Panc1 (cell line): ENCODE results near the gene RHBDL1. TPM values are rescaled to one million over a fixed set of nuclear protein-coding genes. Genes with fewer than 3 reads are reported as not detected.

Source experiments
- ATAC-seq: fragments of 200-7000 bp; cut with Tn5 transposase; 2 replicates; pipeline ENCODE4 v1.9.1; 2020; ENCODE audit warnings: mild to moderate bottlenecking, moderate library complexity
- BruUV-seq: library from RNA; stranded (reverse); fragments of 400-500 nt; replicated peaks from 2 replicates; lab custom pipeline; 2021; lab: Mats Ljungman, UMichigan
- CTCF ChIA-PET: fragments of 300-600 bp; sonication (Branson Sonifier 250); formaldehyde crosslinking; loops from one replicate; lab custom pipeline; 2022; ENCODE audit warnings: antibody characterized with exemption; lab: Charles Lee
- POLR2A ChIA-PET: fragments of 300-600 bp; sonication (Branson Sonifier 250); formaldehyde crosslinking; loops from one replicate; lab custom pipeline; 2022; ENCODE audit warnings: antibody characterized with exemption; lab: Charles Lee
- DNase-seq: peaks from one replicate; pipeline ENCODE4 v3.0.0-alpha.2; 2010; ENCODE audit warnings: low read depth, low spot score
- H3K27ac ChIP-seq: 2 replicates; pipeline ENCODE4 v1.5.1; 2011; ENCODE audit warnings: mild to moderate bottlenecking, low read length, inconsistent platforms
- H3K27me3 ChIP-seq: fragments of 200-500 bp; sonication (Bioruptor generic); 2 replicates; pipeline ENCODE4 v1.6.0; 2014; ENCODE audit warnings: low read length, inconsistent platforms; ENCODE audit not compliant: control insufficient read depth, insufficient read depth
- H3K36me3 ChIP-seq: fragments of 200-500 bp; sonication (Bioruptor generic); 2 replicates; pipeline ENCODE4 v1.5.1; 2014; ENCODE audit warnings: inconsistent platforms, mild to moderate bottlenecking, low read length, moderate library complexity; ENCODE audit not compliant: control insufficient read depth, insufficient read depth
- H3K4me1 ChIP-seq: 2 replicates; pipeline ENCODE4 v1.5.1; 2011; ENCODE audit warnings: inconsistent platforms, mild to moderate bottlenecking, low read length, moderate library complexity; ENCODE audit not compliant: control insufficient read depth, insufficient read depth
- H3K4me3 ChIP-seq, 2 experiments: 2 replicates each; pipeline ENCODE4 v1.5.1; 2011 to 2012; ENCODE audit warnings: low read depth in 2 of 2, low read length in 2 of 2, mild to moderate bottlenecking in 2 of 2, inconsistent platforms in 1 of 2, moderate library complexity in 1 of 2
- H3K9me3 ChIP-seq: fragments of 200-500 bp; sonication (Bioruptor generic); 2 replicates; pipeline ENCODE4 v1.5.1; 2014; ENCODE audit warnings: low read depth, mild to moderate bottlenecking, inconsistent platforms, low read length, moderate library complexity; ENCODE audit not compliant: control insufficient read depth, insufficient read depth
- CTCF ChIP-seq: fragments of 450-650 bp; IDR thresholded peaks from 2 replicates; pipeline ENCODE4 v1.5.1; 2017; ENCODE audit warnings: mild to moderate bottlenecking
- POLR2AphosphoS5 ChIP-seq: IDR thresholded peaks from 2 replicates; pipeline ENCODE4 v1.6.1; 2012; ENCODE audit warnings: mild to moderate bottlenecking, low read depth, low read length, moderate library complexity
- REST ChIP-seq, 2 experiments: IDR thresholded peaks; 2 replicates each; pipeline ENCODE4 v1.6.1; 2011 to 2012; ENCODE audit warnings: low read depth in 2 of 2, control low read depth in 1 of 2, low read length in 1 of 2, mild to moderate bottlenecking in 1 of 2, moderate library complexity in 1 of 2; ENCODE audit not compliant: insufficient read depth in 1 of 2
- SIN3A ChIP-seq: IDR thresholded peaks from 2 replicates; pipeline ENCODE4 v1.6.1; 2012; ENCODE audit warnings: low read depth, mild to moderate bottlenecking, low read length, moderate library complexity, borderline replicate concordance; ENCODE audit not compliant: insufficient read depth
- TCF7L2 ChIP-seq: IDR thresholded peaks from 2 replicates; pipeline ENCODE4 v1.6.1; 2011; ENCODE audit warnings: mild to moderate bottlenecking, low read depth, low read length, inconsistent platforms
- in situ Hi-C: cut with HindIII; loops from 2 replicates; pipeline ENCODE4 v1.10.0; 2016; ENCODE audit warnings: low sequenced_read_pairs, low pct_unique_long_range_greater_than_20kb
- intact Hi-C: fragments of 100-400 bp; cut with micrococcal nuclease; formaldehyde crosslinking; loops from one replicate; pipeline ENCODE4 v1.10.0; 2022; ENCODE audit not compliant: unreplicated experiment
- total RNA-seq: library from RNA; stranded (reverse); gene quantifications from one replicate; pipeline ENCODE4 v1.2.1, GENCODE V29; 2021; ENCODE audit not compliant: unreplicated experiment

The RHBDL1 gene
- total RNA-seq, 1 experiment from 2014 or later, result 6.6 TPM

- intact Hi-C loops, result no loop called here
- no peaks in the 10 kb centered on the region for H3K27me3 ChIP-seq
- no peaks in the 10 kb centered on the region; the same call in 1 of the 2 replicates for H3K36me3 ChIP-seq
- H3K4me3 ChIP-seq, result peak within 1 kb of the TSS; percentile 72 to 77
- POLR2A ChIA-PET, result interaction anchor here (0.6 to 1.2 kb wide), 2 partner anchors 9 to 285 kb away, joined by 5 to 8 read pairs; no protein-coding TSS in a partner anchor
- ATAC-seq, result peak; percentile 70
- H3K4me1 ChIP-seq, result peaks cover 45% of the 10 kb centered on the region
- no peak for DNase-seq
- CTCF ChIA-PET, result interaction anchor here (0.6 to 1.1 kb wide), 3 partner anchors 9 to 88 kb away, joined by 3 read pairs; no protein-coding TSS in a partner anchor
- peak; percentile 31 for TF ChIP-seq POLR2AphosphoS5
- no peak for TF ChIP-seq CTCF
- TF ChIP-seq TCF7L2, result no peak
- TF ChIP-seq REST (IDR thresholded peaks at IDR 0.05; ENCODE audit: insufficient read depth in 1 of 2, low read depth in 2 of 2, low read length in 1 of 2), result peak in 1 of 2 experiments; percentile 66; a peak in 2 of 4 replicates
- no peak for TF ChIP-seq SIN3A
- in situ Hi-C loops, result no loop called here
- H3K27ac ChIP-seq, result peak within 1 kb of the TSS; percentile 93
- BruUV-seq, result no TSS peak
- H3K9me3 ChIP-seq, result no peaks in the 10 kb centered on the region
Measured at GRCh38 chr16:720990-721764, 45.7 kb downstream of the RHBDL1 start, which contains the start of gene ANTKMT. Gene ANTKMT (plus strand): TSS chr16:721146. CDS start chr16:721275, 129 bp downstream.

- POLR2A ChIA-PET, result interaction anchor here (0.6 to 1.2 kb wide), 2 partner anchors 9 to 284 kb away, joined by 5 to 8 read pairs; no protein-coding TSS in a partner anchor
- ATAC-seq (no peak), DNase-seq (no peak)
- no peaks in the 10 kb centered on the region for H3K27me3 ChIP-seq
- peak overlapping the region; percentile 46 to 77 for H3K4me3 ChIP-seq
- intact Hi-C loops, result no loop called here
- H3K4me1 ChIP-seq, result peaks cover 42% of the 10 kb centered on the region
- BruUV-seq, result TSS peak; percentile 56
- no peak for TF ChIP-seq REST (IDR thresholded peaks at IDR 0.05; ENCODE audit: insufficient read depth in 1 of 2, low read depth in 2 of 2, low read length in 1 of 2)
- no peak for TF ChIP-seq SIN3A
- no peak for TF ChIP-seq TCF7L2
- TF ChIP-seq POLR2AphosphoS5, result no peak; the same call in 1 of the 2 replicates
- TF ChIP-seq CTCF, result no peak
- peak overlapping the region; percentile 72 for H3K27ac ChIP-seq
- H3K36me3 ChIP-seq, result no peaks in the 10 kb centered on the region; the same call in 1 of the 2 replicates
- no peaks in the 10 kb centered on the region for H3K9me3 ChIP-seq
- CTCF ChIA-PET, result interaction anchor here (0.6 kb wide), 2 partner anchors 18 to 87 kb away, joined by 3 read pairs; no protein-coding TSS in a partner anchor
- in situ Hi-C loops, result no loop called here
Measured at GRCh38 chr16:721765-722540, 46.5 kb downstream of the RHBDL1 start.
